ENCODE measurements around the gene ECHDC3.

Gene ECHDC3

GRCh38 chr10:11746883-11747539, 4.8 kb downstream of the ECHDC3 start:
- FAIRE-seq, result no peak

GRCh38 chr10:11748866-11749265, 6.7 kb downstream of the ECHDC3 start:
- FAIRE-seq (no peak), DNase-seq (ENCODE audit: low spot score) (no peak)

More at GRCh38 chr10:11746883-11747539, 4.8 kb downstream of the ECHDC3 start:
- DNase-seq (ENCODE audit: low spot score), result no peak

- no peak for FAIRE-seq
- DNase-seq (ENCODE audit: low spot score), result no peak
Measured at GRCh38 chr10:11750420-11750819, 8.2 kb downstream of the ECHDC3 start.

- DNase-seq (ENCODE audit: low spot score) (no peak), FAIRE-seq (no peak)
Measured at GRCh38 chr10:11754173-11754572, 12.0 kb downstream of the ECHDC3 start.

GRCh38 chr10:11754620-11755019, 12.4 kb downstream of the ECHDC3 start:
- DNase-seq (ENCODE audit: low spot score) (no peak), FAIRE-seq (no peak)

GRCh38 chr10:11755512-11756263, 13.5 kb downstream of the ECHDC3 start:
- DNase-seq (ENCODE audit: low spot score), result no peak
- peak; percentile 91 for FAIRE-seq

GRCh38 chr10:11756766-11757315, 14.7 kb downstream of the ECHDC3 start:
- DNase-seq (ENCODE audit: low spot score), result no peak
- no peak for FAIRE-seq

- FAIRE-seq (no peak), DNase-seq (ENCODE audit: low spot score) (no peak)
Measured at GRCh38 chr10:11757454-11757820, 15.3 kb downstream of the ECHDC3 start.

GRCh38 chr10:11757821-11758463, 15.8 kb downstream of the ECHDC3 start:
- FAIRE-seq, result peak; percentile 93

GRCh38 chr10:11758527-11759236, 16.5 kb downstream of the ECHDC3 start:
- DNase-seq (ENCODE audit: low spot score) (no peak), FAIRE-seq (no peak)

More at GRCh38 chr10:11757821-11758463, 15.8 kb downstream of the ECHDC3 start:
- peak; percentile 89 for DNase-seq (ENCODE audit: low spot score)

- DNase-seq (ENCODE audit: low spot score) (no peak), FAIRE-seq (no peak)
Measured at GRCh38 chr10:11759347-11759746, 17.2 kb downstream of the ECHDC3 start.

- FAIRE-seq (no peak), DNase-seq (ENCODE audit: low spot score) (no peak)
Measured at GRCh38 chr10:11760151-11760550, 18.0 kb downstream of the ECHDC3 start.

- DNase-seq (ENCODE audit: low spot score) (no peak), FAIRE-seq (no peak)
Measured at GRCh38 chr10:11760861-11761260, 18.7 kb downstream of the ECHDC3 start.

- DNase-seq (ENCODE audit: low spot score), result no peak
- no peak for FAIRE-seq
Measured at GRCh38 chr10:11761431-11761830, 19.2 kb downstream of the ECHDC3 start.

GRCh38 chr10:11762706-11763500, 20.7 kb downstream of the ECHDC3 start:
- no peak for FAIRE-seq
- DNase-seq (ENCODE audit: low spot score), result no peak

- FAIRE-seq, result no peak
- DNase-seq (ENCODE audit: low spot score), result no peak
Measured at GRCh38 chr10:11763501-11763861, 21.3 kb downstream of the ECHDC3 start.

- FAIRE-seq, result no peak
- DNase-seq (ENCODE audit: low spot score), result no peak
Measured at GRCh38 chr10:11765141-11765540, 23.0 kb downstream of the ECHDC3 start.

GRCh38 chr10:11772575-11773288, 30.6 kb downstream of the ECHDC3 start:
- no peak for DNase-seq (ENCODE audit: low spot score)
- peak; percentile 9 for FAIRE-seq

GRCh38 chr10:11773761-11774441, 31.7 kb downstream of the ECHDC3 start:
- DNase-seq (ENCODE audit: low spot score) (no peak), FAIRE-seq (no peak)

- DNase-seq (ENCODE audit: low spot score), result no peak
- FAIRE-seq, result no peak
Measured at GRCh38 chr10:11775412-11775811, 33.2 kb downstream of the ECHDC3 start.
